Measurements from ENCODE around the gene TPX2. TPM values are rescaled to one million over a fixed set of nuclear protein-coding genes. Genes with fewer than 3 reads are reported as not detected.
A peak's percentile ranks its signal among the peaks of the same experiment; 100 is the strongest.

The TPX2 gene
- total RNA-seq, 1 donor from 2014 or later, result 1.2 TPM

- no peak for ATAC-seq
- intact Hi-C loops (cut with DNase I), result no loop called here
- DNase-seq (ENCODE audit: missing footprints), result no peak
These were observed 97.9 kb downstream of the TPX2 start for GRCh38 chr20:31836853-31837608.

- intact Hi-C loops (cut with DNase I), result no loop called here
- no peak for ATAC-seq
These were observed 98.9 kb downstream of the TPX2 start for GRCh38 chr20:31837896-31838397.

GRCh38 chr20:31838646-31839292 lies 99.7 kb downstream of the TPX2 start:
- intact Hi-C loops (cut with DNase I), result no loop called here
- no peak for ATAC-seq
- no peak for DNase-seq (ENCODE audit: missing footprints)

More at GRCh38 chr20:31837896-31838397, 98.9 kb downstream of the TPX2 start:
- DNase-seq (ENCODE audit: missing footprints), result no peak

GRCh38 chr20:31839782-31840487 lies 100.8 kb downstream of the TPX2 start:
- DNase-seq (ENCODE audit: missing footprints), result no peak
- ATAC-seq, result no peak
- intact Hi-C loops (cut with DNase I), result no loop called here

GRCh38 chr20:31840906-31841816 lies 102.1 kb downstream of the TPX2 start:
- intact Hi-C loops (cut with DNase I), result no loop called here
- no peak for DNase-seq (ENCODE audit: missing footprints)

GRCh38 chr20:31841928-31842327 lies 102.8 kb downstream of the TPX2 start:
- no peak for ATAC-seq
- no peak for DNase-seq (ENCODE audit: missing footprints)
- intact Hi-C loops (cut with DNase I), result no loop called here

More at GRCh38 chr20:31840906-31841816, 102.1 kb downstream of the TPX2 start:
- ATAC-seq, result no peak

- peak; percentile 75 for ATAC-seq
- intact Hi-C loops (cut with DNase I), result no loop called here
- DNase-seq (ENCODE audit: missing footprints), result no peak
These were observed 103.5 kb downstream of the TPX2 start for GRCh38 chr20:31842471-31843157.

GRCh38 chr20:31843288-31843687 lies 104.2 kb downstream of the TPX2 start:
- ATAC-seq (no peak), DNase-seq (ENCODE audit: missing footprints) (no peak)
- intact Hi-C loops (cut with DNase I), result no loop called here

GRCh38 chr20:31843881-31844280 lies 104.8 kb downstream of the TPX2 start:
- intact Hi-C loops (cut with DNase I), result no loop called here
- no peak for ATAC-seq
- DNase-seq (ENCODE audit: missing footprints), result no peak

GRCh38 chr20:31844737-31845299 lies 105.7 kb downstream of the TPX2 start:
- ATAC-seq (no peak), DNase-seq (ENCODE audit: missing footprints) (no peak)
- intact Hi-C loops (cut with DNase I), result no loop called here

GRCh38 chr20:31845300-31845863 lies 106.3 kb downstream of the TPX2 start, which contains the start of gene FOXS1:
FOXS1 (minus strand) TSS chr20:31845604; CDS start chr20:31845542, 62 bp downstream.
- intact Hi-C loops (cut with DNase I), result no loop called here
- ATAC-seq, result peak; percentile 60
- no peak for DNase-seq (ENCODE audit: missing footprints)

- no peak for DNase-seq (ENCODE audit: missing footprints)
- ATAC-seq, result no peak
- intact Hi-C loops (cut with DNase I), result loop anchor here (1.0 kb wide), 1 partner anchor 23 kb away; no protein-coding TSS in a partner anchor
These were observed 107.7 kb downstream of the TPX2 start for GRCh38 chr20:31846793-31847138.

GRCh38 chr20:31848088-31848999 lies 109.3 kb downstream of the TPX2 start:
- DNase-seq (ENCODE audit: missing footprints) (no peak), ATAC-seq (no peak)
- intact Hi-C loops (cut with DNase I), result no loop called here

GRCh38 chr20:31849306-31849930 lies 110.3 kb downstream of the TPX2 start:
- intact Hi-C loops (cut with DNase I), result no loop called here
- ATAC-seq, result no peak
- no peak for DNase-seq (ENCODE audit: missing footprints)
